ENCODE results near the gene CNN2.

GRCh38 chr19:1002600-1002999 lies 23.8 kb upstream of the CNN2 start:
- TF ChIP-seq RAD21 (CRISPR knock-in tag; IDR thresholded peaks at IDR 0.05) (no peak), CTCF (CRISPR knock-in tag; IDR thresholded peaks at IDR 0.05) (no peak), POLR2A (IDR thresholded peaks at IDR 0.05; ENCODE audit: insufficient read depth in 1 of 2, low read depth in 2 of 2, low read length in 2 of 2) (no peak), MEIS1 (CRISPR knock-in tag; IDR thresholded peaks at IDR 0.05; ENCODE audit: borderline replicate concordance) (no peak), REST (IDR thresholded peaks at IDR 0.05; ENCODE audit: borderline replicate concordance in 1 of 2, low read depth in 1 of 2, low read length in 2 of 2) (no peak), POLR2AphosphoS5 (IDR thresholded peaks at IDR 0.05; ENCODE audit: low read depth, low read length) (no peak), RERE (CRISPR knock-in tag; IDR thresholded peaks at IDR 0.05; ENCODE audit: low read depth) (no peak), EP300 (IDR thresholded peaks at IDR 0.05; ENCODE audit: low read depth in 2 of 2, low read length in 2 of 2) (no peak), EP300 (CRISPR knock-in tag; IDR thresholded peaks at IDR 0.05; ENCODE audit: borderline replicate concordance) (no peak), ELF1 (CRISPR knock-in tag; IDR thresholded peaks at IDR 0.05) (no peak), PREB (CRISPR knock-in tag; IDR thresholded peaks at IDR 0.05) (no peak), NBN (conservative IDR thresholded peaks at IDR 0.05) (no peak), PHB2 (IDR thresholded peaks at IDR 0.05; ENCODE audit: partially characterized antibody) (no peak), E2F1 (CRISPR knock-in tag; IDR thresholded peaks at IDR 0.05) (no peak)
- TF ChIP-seq, protein P1, sequence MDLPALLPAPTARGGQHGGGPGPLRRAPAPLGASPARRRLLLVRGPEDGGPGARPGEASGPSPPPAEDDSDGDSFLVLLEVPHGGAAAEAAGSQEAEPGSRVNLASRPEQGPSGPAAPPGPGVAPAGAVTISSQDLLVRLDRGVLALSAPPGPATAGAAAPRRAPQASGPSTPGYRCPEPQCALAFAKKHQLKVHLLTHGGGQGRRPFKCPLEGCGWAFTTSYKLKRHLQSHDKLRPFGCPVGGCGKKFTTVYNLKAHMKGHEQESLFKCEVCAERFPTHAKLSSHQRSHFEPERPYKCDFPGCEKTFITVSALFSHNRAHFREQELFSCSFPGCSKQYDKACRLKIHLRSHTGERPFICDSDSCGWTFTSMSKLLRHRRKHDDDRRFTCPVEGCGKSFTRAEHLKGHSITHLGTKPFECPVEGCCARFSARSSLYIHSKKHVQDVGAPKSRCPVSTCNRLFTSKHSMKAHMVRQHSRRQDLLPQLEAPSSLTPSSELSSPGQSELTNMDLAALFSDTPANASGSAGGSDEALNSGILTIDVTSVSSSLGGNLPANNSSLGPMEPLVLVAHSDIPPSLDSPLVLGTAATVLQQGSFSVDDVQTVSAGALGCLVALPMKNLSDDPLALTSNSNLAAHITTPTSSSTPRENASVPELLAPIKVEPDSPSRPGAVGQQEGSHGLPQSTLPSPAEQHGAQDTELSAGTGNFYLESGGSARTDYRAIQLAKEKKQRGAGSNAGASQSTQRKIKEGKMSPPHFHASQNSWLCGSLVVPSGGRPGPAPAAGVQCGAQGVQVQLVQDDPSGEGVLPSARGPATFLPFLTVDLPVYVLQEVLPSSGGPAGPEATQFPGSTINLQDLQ (CRISPR knock-in tag; IDR thresholded peaks at IDR 0.05) = no peak

All from HepG2 (cell line).